ENCODE measurements around the gene RIF1.

GRCh38 chr2:151506170-151506569, 96.5 kb downstream of the RIF1 start:
- TF ChIP-seq CTCF (IDR thresholded peaks at IDR 0.05) (no peak), POLR2A (IDR thresholded peaks at IDR 0.05) (no peak), POLR2AphosphoS5 (IDR thresholded peaks at IDR 0.05) (no peak), EP300 (IDR thresholded peaks at IDR 0.05) (no peak)

Data from sigmoid colon (tissue), 4 donors.